Measurements from ENCODE around the gene DNAL4. TPM values are rescaled to one million over a fixed set of nuclear protein-coding genes. Genes with fewer than 3 reads are reported as not detected.

Gene DNAL4
- total RNA-seq, 2 experiments from 2014 or later: 5.5 to 6.0 TPM

- ATAC-seq (no peak), DNase-seq (no peak)
- H3K36me3 Mint-ChIP-seq (ENCODE audit: low read depth): peaks cover 1% of the 10 kb centered on the region
- no peak overlapping the region for H3K4me3 Mint-ChIP-seq
- CTCF ChIA-PET: interaction anchor here (0.8 to 2.7 kb wide), 2 partner anchors 9 to 92 kb away, joined by 4 to 13 read pairs; no protein-coding TSS in a partner anchor
- H3K9me3 Mint-ChIP-seq: no peaks in the 10 kb centered on the region
- intact Hi-C loops (cut with micrococcal nuclease): no loop called here
- H3K4me1 Mint-ChIP-seq (ENCODE audit: low read depth): no peaks in the 10 kb centered on the region
- TF ChIP-seq CTCF (IDR thresholded peaks at IDR 0.05): no peak
- H3K27ac Mint-ChIP-seq: no peak overlapping the region
- H3K27me3 Mint-ChIP-seq: no peaks in the 10 kb centered on the region
- POLR2A ChIA-PET: no interaction called here
Observed at GRCh38 chr22:38777087-38777671, 16.8 kb downstream of the DNAL4 start.

- no peaks in the 10 kb centered on the region for H3K27me3 Mint-ChIP-seq
- no peak for ATAC-seq
- no peaks in the 10 kb centered on the region for H3K36me3 Mint-ChIP-seq (ENCODE audit: low read depth)
- H3K27ac Mint-ChIP-seq: no peak overlapping the region
- H3K4me3 Mint-ChIP-seq: no peak overlapping the region
- H3K4me1 Mint-ChIP-seq (ENCODE audit: low read depth): no peaks in the 10 kb centered on the region
- intact Hi-C loops (cut with micrococcal nuclease): no loop called here
- ChIA-PET POLR2A (no interaction called here), CTCF (interaction anchor here (2.1 kb wide), 1 partner anchor 10 kb away, joined by 10 read pairs; no protein-coding TSS in a partner anchor)
- H3K9me3 Mint-ChIP-seq: no peaks in the 10 kb centered on the region
- no peak for DNase-seq
- TF ChIP-seq CTCF (IDR thresholded peaks at IDR 0.05): no peak
Observed at GRCh38 chr22:38776086-38776485, 17.9 kb downstream of the DNAL4 start.

DNA sequence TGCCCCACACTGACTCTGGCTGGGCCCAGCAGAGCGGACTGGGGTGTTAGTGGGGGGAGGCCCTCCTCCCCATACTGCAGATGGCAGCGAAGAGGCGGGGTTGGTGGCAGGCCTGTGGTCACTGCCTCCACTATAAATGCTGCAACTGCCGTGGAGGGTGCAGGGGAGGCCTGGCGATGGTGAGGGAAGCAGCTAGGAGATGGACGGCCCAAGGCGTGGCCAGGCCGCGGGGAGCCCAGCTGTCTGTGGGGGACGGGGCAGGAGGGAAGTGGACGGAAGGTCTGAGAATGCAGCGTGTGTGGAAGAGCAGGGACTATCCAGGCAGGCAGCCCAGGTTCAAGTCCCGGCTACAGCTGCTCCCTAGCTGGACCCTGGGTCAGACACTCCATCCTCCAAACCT lies 18.3 kb downstream of the DNAL4 start:
- TF ChIP-seq CTCF (IDR thresholded peaks at IDR 0.05): no peak
- Mint-ChIP-seq H3K27me3 (no peaks in the 10 kb centered on the region), H3K4me1 (ENCODE audit: low read depth) (no peaks in the 10 kb centered on the region), H3K9me3 (no peaks in the 10 kb centered on the region), H3K4me3 (no peak overlapping the region), H3K36me3 (ENCODE audit: low read depth) (no peaks in the 10 kb centered on the region), H3K27ac (no peak overlapping the region)
- DNase-seq (no peak), ATAC-seq (no peak)
- ChIA-PET CTCF (interaction anchor here (2.1 kb wide), 1 partner anchor 10 kb away, joined by 10 read pairs; no protein-coding TSS in a partner anchor), POLR2A (no interaction called here)
- intact Hi-C loops (cut with micrococcal nuclease): no loop called here

DNA sequence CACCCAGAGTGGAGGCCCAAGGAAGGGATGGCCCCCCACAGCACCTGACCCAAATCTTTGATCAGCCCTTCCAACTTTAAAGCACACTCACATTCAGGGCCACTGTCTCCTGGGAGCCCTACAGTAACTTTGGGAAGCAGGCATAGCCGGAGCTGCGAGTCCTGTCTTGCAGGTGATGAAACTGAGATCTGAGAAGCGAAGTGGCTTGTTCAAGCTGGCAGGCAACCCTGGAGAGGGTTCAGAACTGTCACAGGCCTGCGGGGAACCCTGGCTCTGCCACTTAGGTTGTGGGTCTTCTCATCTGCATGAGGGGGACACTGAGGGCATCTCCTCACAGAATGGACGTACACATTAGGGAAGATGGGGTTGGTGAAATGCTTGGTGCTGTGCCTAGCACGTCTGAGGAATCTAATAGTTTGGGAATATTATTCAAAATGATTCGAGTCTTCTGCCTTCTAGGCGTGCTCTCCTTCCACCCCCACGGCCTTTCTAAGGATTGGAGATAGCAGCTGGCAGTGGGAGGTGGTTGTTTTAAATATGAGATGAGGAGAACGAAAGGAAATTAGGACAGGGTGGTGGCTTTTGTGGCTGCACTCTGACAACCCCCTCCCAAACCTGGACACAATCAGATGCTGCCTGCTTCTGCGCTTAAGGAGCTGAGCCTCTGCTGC lies 19.3 kb downstream of the DNAL4 start:
- ChIA-PET POLR2A (no interaction called here), CTCF (interaction anchor here (2.1 kb wide), 1 partner anchor 9 kb away, joined by 10 read pairs; no protein-coding TSS in a partner anchor)
- Mint-ChIP-seq H3K27ac (no peak overlapping the region), H3K27me3 (no peaks in the 10 kb centered on the region), H3K9me3 (no peaks in the 10 kb centered on the region), H3K36me3 (ENCODE audit: low read depth) (no peaks in the 10 kb centered on the region), H3K4me3 (no peak overlapping the region), H3K4me1 (ENCODE audit: low read depth) (no peaks in the 10 kb centered on the region)
- intact Hi-C loops (cut with micrococcal nuclease): no loop called here
- no peak for ATAC-seq
- no peak for TF ChIP-seq CTCF (IDR thresholded peaks at IDR 0.05)
- no peak for DNase-seq

- TF ChIP-seq CTCF (IDR thresholded peaks at IDR 0.05): no peak
- CTCF ChIA-PET: no interaction called here
- Mint-ChIP-seq H3K27me3 (no peaks in the 10 kb centered on the region), H3K9me3 (no peaks in the 10 kb centered on the region), H3K4me3 (no peak overlapping the region), H3K36me3 (ENCODE audit: low read depth) (no peaks in the 10 kb centered on the region), H3K4me1 (ENCODE audit: low read depth) (no peaks in the 10 kb centered on the region), H3K27ac (no peak overlapping the region)
- POLR2A ChIA-PET: no interaction called here
- ATAC-seq (no peak), DNase-seq (no peak)
- intact Hi-C loops (cut with micrococcal nuclease): no loop called here
Observed at GRCh38 chr22:38773363-38773946, 20.5 kb downstream of the DNAL4 start.

Data from activated CD8-positive, alpha-beta T cell treated with anti-CD3 and anti-CD28 coated beads for 36 hours (primary cell).